Measurements from ENCODE around the gene KRT14. TPM values are rescaled to one million over a fixed set of nuclear protein-coding genes. Genes with fewer than 3 reads are reported as not detected.
"Not testable (repeated sequence)": the region's sequence is repeated elsewhere in the genome, so short reads cannot be mapped to it uniquely, and the experiment has no call there.

KRT14 gene
- polyA plus RNA-seq, 3 donors = not detected

DNA sequence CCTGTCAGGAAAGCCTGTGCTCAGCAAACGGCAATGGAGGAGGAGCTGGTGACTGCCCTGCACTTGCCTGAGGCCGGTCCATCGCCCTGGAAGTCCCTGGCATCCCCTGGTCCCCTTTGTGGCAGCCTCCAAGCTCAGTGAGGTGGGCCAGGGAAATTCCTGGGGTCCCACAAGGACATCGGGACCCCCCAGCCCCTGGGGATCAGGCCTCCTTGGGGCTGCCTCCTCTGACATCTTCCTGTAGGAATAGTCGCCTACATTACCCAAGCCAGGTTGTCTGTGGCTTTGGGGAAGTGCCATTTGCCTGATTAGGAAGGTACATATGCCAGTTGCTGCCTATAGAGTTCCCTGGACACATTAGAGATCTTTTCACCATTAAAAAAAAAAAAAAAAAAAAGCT, 7.7 kb downstream of the KRT14 start:
- no peaks in the 10 kb centered on the region for H3K9me3 ChIP-seq (replicated peaks in 1 of 2; ENCODE audit: control insufficient read depth in 1 of 2, insufficient read depth in 1 of 2, low read length in 2 of 2)
- H3K79me2 ChIP-seq (ENCODE audit: insufficient read depth, low read length) = no peaks in the 10 kb centered on the region
- no peaks in the 10 kb centered on the region for H4K20me1 ChIP-seq (ENCODE audit: insufficient read depth, low read length)
- WGBS (ENCODE audit: insufficient coverage) = 96% methylated on average over 3 of the region's 5 CpGs
- no peak overlapping the region for H3K27ac ChIP-seq (ENCODE audit: low read depth in 1 of 2, low read length in 2 of 2)
- intact Hi-C loops (cut with micrococcal nuclease) = no loop called here
- Mint-ChIP-seq H3K4me3 (no peak overlapping the region), H3K27me3 (ENCODE audit: low read depth in 3 of 3) (peaks cover 10 to 11% (median 11%) of the 10 kb centered on the region in 3 donors), H3K4me1 (peaks cover 4% of the 10 kb centered on the region), H3K36me3 (no peaks in the 10 kb centered on the region), H3K27ac (no peak overlapping the region), H3K9me3 (peaks cover 0 to 1% (median 0%) of the 10 kb centered on the region in 7 donors)
- H3K9ac ChIP-seq (ENCODE audit: insufficient read depth, low read length, poor library complexity, severe bottlenecking) = no peak overlapping the region
- no peak overlapping the region for H2AFZ ChIP-seq (ENCODE audit: insufficient read depth, low read depth, low read length, poor library complexity, severe bottlenecking)
- DNase-seq = no peak
- no peak overlapping the region for H3K4me3 ChIP-seq (replicated peaks in 1 of 3; ENCODE audit: low read depth in 2 of 3, low read length in 3 of 3)
- TF ChIP-seq, protein P1, sequence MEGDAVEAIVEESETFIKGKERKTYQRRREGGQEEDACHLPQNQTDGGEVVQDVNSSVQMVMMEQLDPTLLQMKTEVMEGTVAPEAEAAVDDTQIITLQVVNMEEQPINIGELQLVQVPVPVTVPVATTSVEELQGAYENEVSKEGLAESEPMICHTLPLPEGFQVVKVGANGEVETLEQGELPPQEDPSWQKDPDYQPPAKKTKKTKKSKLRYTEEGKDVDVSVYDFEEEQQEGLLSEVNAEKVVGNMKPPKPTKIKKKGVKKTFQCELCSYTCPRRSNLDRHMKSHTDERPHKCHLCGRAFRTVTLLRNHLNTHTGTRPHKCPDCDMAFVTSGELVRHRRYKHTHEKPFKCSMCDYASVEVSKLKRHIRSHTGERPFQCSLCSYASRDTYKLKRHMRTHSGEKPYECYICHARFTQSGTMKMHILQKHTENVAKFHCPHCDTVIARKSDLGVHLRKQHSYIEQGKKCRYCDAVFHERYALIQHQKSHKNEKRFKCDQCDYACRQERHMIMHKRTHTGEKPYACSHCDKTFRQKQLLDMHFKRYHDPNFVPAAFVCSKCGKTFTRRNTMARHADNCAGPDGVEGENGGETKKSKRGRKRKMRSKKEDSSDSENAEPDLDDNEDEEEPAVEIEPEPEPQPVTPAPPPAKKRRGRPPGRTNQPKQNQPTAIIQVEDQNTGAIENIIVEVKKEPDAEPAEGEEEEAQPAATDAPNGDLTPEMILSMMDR (IDR thresholded peaks at IDR 0.05) = no peak
- H3K4me2 ChIP-seq (replicated peaks; ENCODE audit: extremely low read depth, low read length, poor library complexity, severe bottlenecking) = no peak overlapping the region
- peaks cover 3 to 6% of the 10 kb centered on the region in 2 donors for H3K4me1 ChIP-seq (ENCODE audit: control insufficient read depth in 1 of 2, insufficient read depth in 2 of 2, low read length in 2 of 2)
- H3K36me3 ChIP-seq (replicated peaks in 1 of 2; ENCODE audit: control insufficient read depth in 1 of 2, insufficient read depth in 2 of 2, low read length in 2 of 2) = no peaks in the 10 kb centered on the region
- H3K27me3 ChIP-seq (ENCODE audit: control insufficient read depth in 2 of 2, insufficient read depth in 2 of 2, low read length in 2 of 2) = no peaks in the 10 kb centered on the region

DNA sequence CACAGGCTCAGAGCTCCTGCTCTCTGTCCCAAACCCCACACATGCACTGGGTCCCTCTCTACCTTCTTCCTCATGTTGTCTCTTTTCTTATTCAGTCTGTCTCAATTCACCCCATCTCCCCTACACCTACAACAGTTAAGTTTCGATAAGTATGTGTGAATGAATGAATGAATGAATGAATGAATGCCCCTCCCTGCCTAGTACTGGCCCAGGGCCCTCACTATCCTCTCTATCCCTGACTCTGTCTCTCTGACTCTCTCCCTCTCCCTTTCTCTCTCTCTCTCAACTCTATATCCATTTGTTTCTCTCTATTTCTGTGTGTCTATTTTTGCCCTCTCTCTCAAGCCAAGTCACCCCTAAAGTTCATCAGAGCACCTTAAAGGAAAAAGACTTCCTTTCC, 8.2 kb downstream of the KRT14 start:
- H3K79me2 ChIP-seq (ENCODE audit: insufficient read depth, low read length) = no peaks in the 10 kb centered on the region
- H3K4me1 ChIP-seq (ENCODE audit: control insufficient read depth in 1 of 2, insufficient read depth in 2 of 2, low read length in 2 of 2) = peaks cover 3 to 6% of the 10 kb centered on the region in 2 donors
- no peak overlapping the region for H3K27ac Mint-ChIP-seq
- TF ChIP-seq, protein P1 (IDR thresholded peaks at IDR 0.05) = no peak
- no peaks in the 10 kb centered on the region for H3K36me3 Mint-ChIP-seq
- H3K27me3 ChIP-seq (ENCODE audit: control insufficient read depth in 2 of 2, insufficient read depth in 2 of 2, low read length in 2 of 2) = no peaks in the 10 kb centered on the region
- no peaks in the 10 kb centered on the region for H4K20me1 ChIP-seq (ENCODE audit: insufficient read depth, low read length)
- peaks cover 4% of the 10 kb centered on the region for H3K4me1 Mint-ChIP-seq
- no CpG with 5 or more reads among the region's 1 CpG for WGBS (ENCODE audit: insufficient coverage)
- H2AFZ ChIP-seq (ENCODE audit: insufficient read depth, low read depth, low read length, poor library complexity, severe bottlenecking) = no peak overlapping the region
- no peaks in the 10 kb centered on the region for H3K36me3 ChIP-seq (replicated peaks in 1 of 2; ENCODE audit: control insufficient read depth in 1 of 2, insufficient read depth in 2 of 2, low read length in 2 of 2)
- H3K9me3 ChIP-seq (replicated peaks in 1 of 2; ENCODE audit: control insufficient read depth in 1 of 2, insufficient read depth in 1 of 2, low read length in 2 of 2) = no peaks in the 10 kb centered on the region
- H3K4me3 ChIP-seq (replicated peaks in 1 of 3; ENCODE audit: low read depth in 2 of 3, low read length in 3 of 3) = no peak overlapping the region
- intact Hi-C loops (cut with micrococcal nuclease) = no loop called here
- H3K27ac ChIP-seq (ENCODE audit: low read depth in 1 of 2, low read length in 2 of 2) = no peak overlapping the region
- H3K9ac ChIP-seq (ENCODE audit: insufficient read depth, low read length, poor library complexity, severe bottlenecking) = no peak overlapping the region
- peaks cover 0 to 1% (median 0%) of the 10 kb centered on the region in 7 donors for H3K9me3 Mint-ChIP-seq
- H3K4me2 ChIP-seq (replicated peaks; ENCODE audit: extremely low read depth, low read length, poor library complexity, severe bottlenecking) = no peak overlapping the region
- peaks cover 10 to 11% (median 11%) of the 10 kb centered on the region in 3 donors for H3K27me3 Mint-ChIP-seq (ENCODE audit: low read depth in 3 of 3)
- no peak overlapping the region for H3K4me3 Mint-ChIP-seq
- no peak for DNase-seq

DNA sequence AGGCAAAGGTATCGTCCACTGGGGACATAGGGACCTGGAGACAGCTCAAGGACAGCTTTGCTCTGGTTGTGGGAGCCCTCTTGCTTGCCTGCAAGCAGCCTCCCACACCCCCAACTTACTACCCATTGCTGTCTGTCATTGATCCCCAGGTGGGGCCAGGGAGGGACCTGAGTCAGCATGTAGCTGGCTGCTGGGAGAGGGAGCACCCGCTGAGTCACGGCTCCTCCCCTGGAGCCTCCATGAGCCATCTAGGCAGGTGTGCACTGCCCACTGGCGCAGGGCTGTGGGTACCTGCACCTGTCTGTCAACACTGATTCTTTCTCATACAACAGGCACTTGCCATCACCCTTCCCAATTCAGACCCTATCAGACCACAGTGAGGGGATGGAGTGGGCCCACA, 10.0 kb downstream of the KRT14 start:
- 100% methylated on average over 1 of the region's 4 CpGs for WGBS (ENCODE audit: insufficient coverage)
- H3K4me3 ChIP-seq (replicated peaks in 1 of 3; ENCODE audit: low read depth in 2 of 3, low read length in 3 of 3); H3K9me3 Mint-ChIP-seq; H3K4me1 Mint-ChIP-seq; H3K4me3 Mint-ChIP-seq; H3K9me3 ChIP-seq (replicated peaks in 1 of 2; ENCODE audit: control insufficient read depth in 1 of 2, insufficient read depth in 1 of 2, low read length in 2 of 2); H3K36me3 Mint-ChIP-seq; H3K36me3 ChIP-seq (replicated peaks in 1 of 2; ENCODE audit: control insufficient read depth in 1 of 2, insufficient read depth in 2 of 2, low read length in 2 of 2); H3K27me3 ChIP-seq (ENCODE audit: control insufficient read depth in 2 of 2, insufficient read depth in 2 of 2, low read length in 2 of 2); H3K4me2 ChIP-seq (replicated peaks; ENCODE audit: extremely low read depth, low read length, poor library complexity, severe bottlenecking); DNase-seq; H4K20me1 ChIP-seq (ENCODE audit: insufficient read depth, low read length); H3K4me1 ChIP-seq (ENCODE audit: control insufficient read depth in 1 of 2, insufficient read depth in 2 of 2, low read length in 2 of 2); H3K79me2 ChIP-seq (ENCODE audit: insufficient read depth, low read length); H3K27ac ChIP-seq (ENCODE audit: low read depth in 1 of 2, low read length in 2 of 2); H3K27ac Mint-ChIP-seq; H3K9ac ChIP-seq (ENCODE audit: insufficient read depth, low read length, poor library complexity, severe bottlenecking); intact Hi-C loops (cut with micrococcal nuclease); H2AFZ ChIP-seq (ENCODE audit: insufficient read depth, low read depth, low read length, poor library complexity, severe bottlenecking): not testable (repeated sequence)
- peaks cover 8 to 17% (median 8%) of the 10 kb centered on the region in 3 donors for H3K27me3 Mint-ChIP-seq (ENCODE audit: low read depth in 3 of 3)
